GM19035 (cell line): Measurements from ENCODE around the gene MRM1.

ENCODE experiments used
- ATAC-seq: cut with Tn5 transposase; IDR thresholded peaks from one replicate; pipeline ENCODE4 v1.9.1; 2021; ENCODE audit not compliant: unreplicated experiment

The MRM1 gene

GRCh38 chr17:36629970-36630502 is 28.7 kb downstream of the MRM1 start:
- no peak for ATAC-seq

- ATAC-seq, result no peak
Observed at GRCh38 chr17:36631022-36631421, 29.6 kb downstream of the MRM1 start.

GRCh38 chr17:36632916-36633771 is 31.8 kb downstream of the MRM1 start:
- ATAC-seq, result no peak

- ATAC-seq, result no peak
Observed at GRCh38 chr17:36640346-36640745, 39.0 kb downstream of the MRM1 start.

- no peak for ATAC-seq
Observed at GRCh38 chr17:36640836-36641235, 39.5 kb downstream of the MRM1 start.

- ATAC-seq, result no peak
Observed at GRCh38 chr17:36641331-36641876, 40.0 kb downstream of the MRM1 start.

GRCh38 chr17:36641877-36642845 is 40.8 kb downstream of the MRM1 start:
- ATAC-seq, result no peak

- ATAC-seq, result no peak
Observed at GRCh38 chr17:36643086-36643685, 41.8 kb downstream of the MRM1 start.

- no peak for ATAC-seq
Observed at GRCh38 chr17:36645422-36645821, 44.0 kb downstream of the MRM1 start.

GRCh38 chr17:36647636-36648035 is 46.3 kb downstream of the MRM1 start:
- ATAC-seq, result no peak

- no peak for ATAC-seq
Observed at GRCh38 chr17:36650096-36650775, 48.9 kb downstream of the MRM1 start.

- ATAC-seq, result no peak
Observed at GRCh38 chr17:36653374-36653773, 52.0 kb downstream of the MRM1 start.

- ATAC-seq, result no peak
Observed at GRCh38 chr17:36653856-36654255, 52.5 kb downstream of the MRM1 start.

- ATAC-seq, result no peak
Observed at GRCh38 chr17:36655726-36656125, 54.3 kb downstream of the MRM1 start.

GRCh38 chr17:36657390-36657762 is 56.0 kb downstream of the MRM1 start:
- no peak for ATAC-seq

GRCh38 chr17:36657763-36658490 is 56.5 kb downstream of the MRM1 start:
- ATAC-seq, result no peak
